Endothelial cell of umbilical vein (primary cell): ENCODE data around the gene DPH2. TPM values are rescaled to one million over a fixed set of nuclear protein-coding genes. Genes with fewer than 3 reads are reported as not detected.

ENCODE experiments used
- BruUV-seq: library from RNA; stranded (reverse); fragments of 400-500 nt; replicated peaks from 2 replicates; lab custom pipeline; 2021; lab: Mats Ljungman, UMichigan
- CTCF ChIA-PET: fragments of 300-600, 350-600 bp; sonication (Branson Sonifier 250); formaldehyde crosslinking; loops from one replicate; lab custom pipeline; 2021; ENCODE audit warnings: antibody characterized with exemption, inconsistent platforms; lab: Charles Lee
- POLR2A ChIA-PET: fragments of 300-600, 350-600 bp; sonication (Branson Sonifier 250); formaldehyde crosslinking; loops from one replicate; lab custom pipeline; 2021; ENCODE audit warnings: antibody characterized with exemption, inconsistent platforms; lab: Charles Lee
- DNase-seq: peaks from one replicate; pipeline ENCODE4 v3.0.0-alpha.2; 2011; ENCODE audit warnings: low read depth, low spot score
- FAIRE-seq: peaks from 2 replicates; lab custom pipeline; 2011; peaks lifted over from hg19 to GRCh38; lab: Jason Lieb, UNC
- H2AFZ ChIP-seq: 2 replicates; pipeline ENCODE4 v1.6.0; 2012; ENCODE audit warnings: low read depth, low read length, control low read depth, inconsistent platforms
- H3K27ac ChIP-seq: 2 replicates; pipeline ENCODE4 v1.5.1; 2011; ENCODE audit warnings: low read depth, mild to moderate bottlenecking, control low read depth, low read length, moderate library complexity; ENCODE audit not compliant: insufficient read depth
- H3K27me3 ChIP-seq, 2 experiments: 2 replicates each; pipeline versions ENCODE4 v1.6.0 to v1.6.1; 2011; ENCODE audit warnings: low read length in 2 of 2, mixed read lengths in 1 of 2; ENCODE audit not compliant: control insufficient read depth in 2 of 2, insufficient read depth in 2 of 2
- H3K36me3 ChIP-seq, 2 experiments: 2 replicates in 1 of 2; 3 replicates in 1 of 2; pipeline ENCODE4 v1.5.1; 2011; ENCODE audit warnings: low read length in 2 of 2, mild to moderate bottlenecking in 1 of 2, moderate library complexity in 1 of 2; ENCODE audit not compliant: control insufficient read depth in 2 of 2, insufficient read depth in 2 of 2; ENCODE audit errors: extremely low read depth in 1 of 2
- H3K4me1 ChIP-seq: 3 replicates; pipeline ENCODE4 v1.5.1; 2011; ENCODE audit warnings: mild to moderate bottlenecking, low read length; ENCODE audit not compliant: control insufficient read depth, insufficient read depth; ENCODE audit errors: extremely low read depth
- H3K4me2 ChIP-seq: 2 replicates; pipeline ENCODE4 v1.6.1; 2011; ENCODE audit warnings: low read length, control low read depth, mixed read lengths; ENCODE audit not compliant: insufficient read depth
- H3K4me3 ChIP-seq, 3 experiments: fragments of 200-600 bp in 1 of 3; sonication (generic), shearing (Covaris generic) in 1 of 3; replicated peaks in 1 of 3; 2 replicates each; pipeline ENCODE4 v1.5.1; 2011 to 2016; ENCODE audit warnings: control low read depth in 3 of 3, low read length in 3 of 3, mild to moderate bottlenecking in 2 of 3, inconsistent platforms in 1 of 3, low read depth in 1 of 3, moderate library complexity in 1 of 3; ENCODE audit not compliant: insufficient read depth in 1 of 3
- H3K79me2 ChIP-seq: 2 replicates; pipeline ENCODE4 v1.6.0; 2012; ENCODE audit warnings: low read length, inconsistent platforms; ENCODE audit not compliant: control insufficient read depth, insufficient read depth
- H3K9ac ChIP-seq: replicated peaks from 2 replicates; pipeline ENCODE3; 2011; ENCODE audit warnings: low read length, control low read depth; ENCODE audit not compliant: insufficient read depth; ENCODE audit errors: extremely low read depth
- H3K9me1 ChIP-seq: replicated peaks from 3 replicates; pipeline ENCODE4 v1.6.0; 2011; ENCODE audit warnings: mild to moderate bottlenecking, low read length; ENCODE audit not compliant: control insufficient read depth, insufficient read depth; ENCODE audit errors: extremely low read depth
- H3K9me3 ChIP-seq: replicated peaks from 2 replicates; pipeline ENCODE4 v1.5.1; 2012; ENCODE audit warnings: low read length, inconsistent platforms; ENCODE audit not compliant: control insufficient read depth, insufficient read depth
- H4K20me1 ChIP-seq: replicated peaks from 2 replicates; pipeline ENCODE3; 2011; ENCODE audit warnings: mild to moderate bottlenecking, low read length; ENCODE audit not compliant: control insufficient read depth, insufficient read depth; ENCODE audit errors: extremely low read depth
- EZH2 ChIP-seq: IDR thresholded peaks from 2 replicates; pipeline ENCODE4 v1.6.1; 2012; ENCODE audit warnings: borderline replicate concordance, low read depth, mild to moderate bottlenecking, moderate library complexity, low read length, inconsistent platforms; ENCODE audit not compliant: severe bottlenecking
- FOS ChIP-seq: IDR thresholded peaks from 2 replicates; pipeline ENCODE4 v1.6.1; 2011; ENCODE audit warnings: mild to moderate bottlenecking, low read length, moderate library complexity, borderline replicate concordance; ENCODE audit not compliant: insufficient read depth
- GATA2 ChIP-seq: IDR thresholded peaks from 2 replicates; pipeline ENCODE4 v1.7.0; 2011; ENCODE audit warnings: low read depth, mild to moderate bottlenecking, moderate library complexity, mixed read lengths, low read length; ENCODE audit not compliant: insufficient read length, insufficient read depth
- JUN ChIP-seq: IDR thresholded peaks from 2 replicates; pipeline ENCODE4 v1.6.1; 2011; ENCODE audit warnings: borderline replicate concordance, low read depth; ENCODE audit not compliant: insufficient read length, insufficient read depth
- MYC ChIP-seq: IDR thresholded peaks from one replicate; pipeline ENCODE4 v1.6.1; 2011; ENCODE audit warnings: mild to moderate bottlenecking, low read depth, low read length
- POLR2A ChIP-seq: IDR thresholded peaks from 2 replicates; pipeline ENCODE4 v1.6.1; 2012; ENCODE audit warnings: low read depth, mild to moderate bottlenecking, control low read depth, low read length
- POLR2AphosphoS5 ChIP-seq: IDR thresholded peaks from 2 replicates; pipeline ENCODE4 v1.6.1; 2012; ENCODE audit warnings: low read depth, mild to moderate bottlenecking, control low read depth, low read length, moderate library complexity; ENCODE audit not compliant: insufficient read depth
- dilution Hi-C: fragments of 300-500 bp; cut with MboI; formaldehyde crosslinking; loops from one replicate; pipeline ENCODE4 v1.15.0; 2019; ENCODE audit warnings: low sequenced_read_pairs; ENCODE audit not compliant: extremely low pct_ligation_motif_present
- intact Hi-C: fragments of 100-400 bp; cut with micrococcal nuclease; formaldehyde crosslinking; loops from one replicate; pipeline ENCODE4 v1.10.0; 2022
- polyA plus RNA-seq, 4 experiments: library from polyadenylated mRNA; depleted of rRNA in 3 of 4; stranded (reverse) in 3 of 4; unstranded in 1 of 4; fragments of >200 nt; gene quantifications; 2 replicates each; pipeline versions ENCODE4 v1.2.1 to v1.2.3, GENCODE V29; 2011 to 2012; ENCODE audit warnings: missing spikeins in 1 of 4
- total RNA-seq: library from RNA; stranded (reverse); gene quantifications from 2 replicates; pipeline ENCODE4 v1.2.3, GENCODE V29; 2021
- TF ChIP-seq, protein P1 (sequence below), 2 donors: IDR thresholded peaks; 1 replicate in 1 of 2; 2 replicates in 1 of 2; pipeline ENCODE4 v1.5.1; 2011; ENCODE audit warnings: low read length in 2 of 2, mild to moderate bottlenecking in 2 of 2, moderate library complexity in 2 of 2, control low read depth in 1 of 2, inconsistent platforms in 1 of 2, low read depth in 1 of 2; ENCODE audit not compliant: insufficient read depth in 1 of 2; ENCODE audit errors: extremely low read depth in 1 of 2
- TF ChIP-seq, protein P2 (sequence below): IDR thresholded peaks from 2 replicates; pipeline ENCODE4 v1.6.1; 2011; ENCODE audit not compliant: insufficient read depth, insufficient read length

DPH2 gene
- total and polyA plus RNA-seq, 2 donors (not counting 3 experiments of a cell fraction or from before 2014, with no cell fraction given) = 28.1 to 59.1 TPM

DNA sequence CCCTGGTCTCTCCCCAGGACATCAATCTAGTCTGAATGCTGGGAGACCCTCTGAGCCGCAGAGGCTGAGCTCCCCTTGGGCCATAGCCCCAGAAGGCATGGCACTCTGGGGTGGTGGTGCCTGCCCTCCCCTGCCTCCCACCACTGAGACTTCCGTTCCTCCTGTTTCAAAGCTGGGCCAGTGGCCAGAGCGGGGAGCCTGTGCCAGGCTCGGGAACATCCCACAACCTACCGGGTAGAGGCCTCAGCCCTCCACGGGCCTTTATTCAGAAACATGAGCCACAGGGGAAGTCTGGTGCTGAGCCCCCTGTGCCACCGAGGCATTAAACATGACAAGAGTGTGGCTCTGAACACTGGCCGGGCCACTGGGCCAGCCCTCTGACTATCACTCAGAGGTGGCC is 29.6 kb downstream of the DPH2 start:
- intact Hi-C loops = no loop called here
- H3K79me2 ChIP-seq = no peaks in the 10 kb centered on the region
- H3K36me3 ChIP-seq = no peaks in the 10 kb centered on the region
- no peak overlapping the region for H3K9ac ChIP-seq
- no peaks in the 10 kb centered on the region for H3K9me3 ChIP-seq
- no peaks in the 10 kb centered on the region for H3K27me3 ChIP-seq
- H2AFZ ChIP-seq = no peak overlapping the region
- H4K20me1 ChIP-seq = no peaks in the 10 kb centered on the region
- no peak overlapping the region for H3K27ac ChIP-seq
- ChIA-PET POLR2A (no interaction called here), CTCF (interaction anchor here (0.9 to 4.5 kb wide), 5 partner anchors 12 to 236 kb away, joined by 3 to 21 read pairs (median 4); no protein-coding TSS in a partner anchor)
- no TSS peak for BruUV-seq
- H3K9me1 ChIP-seq = no peaks in the 10 kb centered on the region
- DNase-seq = no peak
- dilution Hi-C loops = no loop called here
- no peaks in the 10 kb centered on the region for H3K4me1 ChIP-seq
- no peak for FAIRE-seq
- no peak overlapping the region for H3K4me3 ChIP-seq
- no peak overlapping the region for H3K4me2 ChIP-seq
- TF ChIP-seq JUN (no peak), EZH2 (no peak), MYC (no peak), FOS (no peak), POLR2A (no peak), POLR2AphosphoS5 (no peak), GATA2 (no peak)
- TF ChIP-seq, protein P1, sequence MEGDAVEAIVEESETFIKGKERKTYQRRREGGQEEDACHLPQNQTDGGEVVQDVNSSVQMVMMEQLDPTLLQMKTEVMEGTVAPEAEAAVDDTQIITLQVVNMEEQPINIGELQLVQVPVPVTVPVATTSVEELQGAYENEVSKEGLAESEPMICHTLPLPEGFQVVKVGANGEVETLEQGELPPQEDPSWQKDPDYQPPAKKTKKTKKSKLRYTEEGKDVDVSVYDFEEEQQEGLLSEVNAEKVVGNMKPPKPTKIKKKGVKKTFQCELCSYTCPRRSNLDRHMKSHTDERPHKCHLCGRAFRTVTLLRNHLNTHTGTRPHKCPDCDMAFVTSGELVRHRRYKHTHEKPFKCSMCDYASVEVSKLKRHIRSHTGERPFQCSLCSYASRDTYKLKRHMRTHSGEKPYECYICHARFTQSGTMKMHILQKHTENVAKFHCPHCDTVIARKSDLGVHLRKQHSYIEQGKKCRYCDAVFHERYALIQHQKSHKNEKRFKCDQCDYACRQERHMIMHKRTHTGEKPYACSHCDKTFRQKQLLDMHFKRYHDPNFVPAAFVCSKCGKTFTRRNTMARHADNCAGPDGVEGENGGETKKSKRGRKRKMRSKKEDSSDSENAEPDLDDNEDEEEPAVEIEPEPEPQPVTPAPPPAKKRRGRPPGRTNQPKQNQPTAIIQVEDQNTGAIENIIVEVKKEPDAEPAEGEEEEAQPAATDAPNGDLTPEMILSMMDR (IDR thresholded peaks at IDR 0.05; ENCODE audit: extremely low read depth in 1 of 2, insufficient read depth in 1 of 2, low read depth in 1 of 2, low read length in 2 of 2) = no peak
- TF ChIP-seq, protein P2, sequence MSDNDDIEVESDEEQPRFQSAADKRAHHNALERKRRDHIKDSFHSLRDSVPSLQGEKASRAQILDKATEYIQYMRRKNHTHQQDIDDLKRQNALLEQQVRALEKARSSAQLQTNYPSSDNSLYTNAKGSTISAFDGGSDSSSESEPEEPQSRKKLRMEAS = no peak
